HG03103 (cell line): Measurements from ENCODE around the gene EXD3.

Source experiments
- ATAC-seq: cut with Tn5 transposase; IDR thresholded peaks from one replicate; pipeline ENCODE4 v1.9.1; 2021; ENCODE audit warnings: low read depth; ENCODE audit not compliant: unreplicated experiment

The EXD3 gene

DNA sequence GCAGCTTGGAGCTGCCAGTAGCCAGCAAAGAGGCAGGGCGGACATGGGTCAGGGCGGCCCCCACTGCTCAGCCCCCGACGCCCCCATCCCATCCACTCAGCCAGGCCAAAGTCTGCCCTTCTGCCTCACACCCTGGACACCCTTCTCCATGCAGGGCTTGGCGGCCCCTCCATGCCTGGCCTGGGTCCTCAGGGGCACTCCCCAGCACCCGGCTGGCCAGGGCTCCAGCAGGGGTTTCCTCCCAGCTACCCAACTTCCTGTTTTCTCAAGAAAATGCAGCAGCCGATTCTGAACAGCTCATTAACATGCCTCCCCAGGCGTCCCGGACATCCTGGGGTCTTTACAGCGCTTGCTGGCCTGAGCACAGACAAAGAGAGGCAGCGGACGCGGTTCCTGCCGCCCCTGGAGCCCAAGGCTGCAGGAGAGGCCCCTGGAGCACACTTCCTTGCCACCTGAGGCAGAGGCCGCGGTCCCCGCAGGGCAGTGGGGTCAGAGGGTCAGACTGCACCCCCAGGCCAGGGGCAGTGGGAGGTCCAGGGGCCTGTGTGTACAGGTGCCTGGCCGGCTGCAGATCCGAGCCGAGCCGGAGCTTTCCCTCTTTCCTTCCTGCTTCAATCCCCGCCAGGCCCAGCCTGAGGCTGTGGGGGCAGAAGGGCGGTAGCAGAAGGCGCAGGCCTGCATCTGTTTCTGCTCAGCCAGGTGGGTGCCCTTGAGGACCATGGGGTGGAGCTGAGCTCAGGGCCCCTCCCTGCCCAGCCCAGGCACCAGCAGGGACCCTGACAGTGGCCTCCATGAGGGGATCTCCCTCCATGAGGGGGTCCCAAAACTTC is 102.2 kb downstream of the EXD3 start:
- no peak for ATAC-seq

GRCh38 chr9:137319739-137320551 is 103.0 kb downstream of the EXD3 start:
- no peak for ATAC-seq

DNA sequence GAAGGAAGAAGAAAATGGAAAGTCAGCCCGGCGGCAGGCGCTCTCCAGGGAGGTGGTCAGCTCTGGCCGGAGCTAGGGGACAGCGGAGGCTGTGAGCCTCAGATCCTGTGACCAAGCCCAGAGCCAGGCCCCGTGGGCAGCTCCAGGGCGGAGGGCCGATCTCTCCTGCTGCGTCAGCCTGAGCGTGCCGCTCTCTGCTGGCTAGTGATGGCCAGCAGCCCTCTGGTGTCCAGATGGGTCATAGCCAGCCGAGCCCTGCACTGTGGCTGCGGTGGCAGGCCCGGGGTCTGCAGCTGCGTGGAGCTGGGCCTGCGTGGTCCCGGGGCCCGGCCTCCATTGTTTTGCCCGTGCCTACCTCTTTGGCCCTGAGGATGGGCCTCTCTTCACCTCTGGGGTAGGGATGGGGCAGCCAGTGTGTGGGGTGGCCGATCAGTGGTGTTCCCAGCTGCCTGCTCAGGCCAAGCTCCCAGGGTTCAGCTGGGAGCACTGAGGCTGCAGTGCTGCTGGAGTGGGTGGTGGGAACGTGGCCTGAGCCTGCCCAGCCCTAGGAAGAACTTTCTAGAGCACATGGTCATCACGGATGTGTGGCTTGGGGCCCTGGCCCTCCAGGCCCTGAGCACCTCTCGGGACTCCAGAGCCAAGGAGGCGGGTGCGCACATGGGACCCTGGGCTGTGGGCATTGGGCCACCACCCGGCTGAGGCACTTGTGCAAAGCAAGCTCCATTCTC is 103.8 kb downstream of the EXD3 start:
- no peak for ATAC-seq

DNA sequence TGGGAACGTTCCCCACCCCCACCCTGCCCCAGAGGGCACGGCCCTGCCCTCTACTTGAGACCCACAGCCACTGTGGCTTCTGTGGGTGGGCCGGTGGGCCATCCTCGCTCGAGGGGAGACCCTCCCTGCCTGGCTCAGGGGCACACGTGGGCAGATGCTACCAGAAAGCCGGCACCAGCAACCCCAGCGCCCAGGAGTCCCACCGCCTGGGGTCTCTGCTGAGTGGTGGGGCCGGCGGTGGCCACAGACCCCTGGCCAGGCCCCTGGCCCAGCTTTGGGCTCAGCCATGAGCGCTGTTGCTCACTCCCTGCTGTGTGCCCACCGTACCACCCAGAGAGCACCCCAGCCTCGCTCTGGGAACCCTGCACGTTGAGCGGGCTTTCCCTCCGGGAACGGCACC is 104.4 kb downstream of the EXD3 start:
- ATAC-seq = no peak

- ATAC-seq = no peak
Observed at GRCh38 chr9:137317718-137318511, 105.0 kb downstream of the EXD3 start.

GRCh38 chr9:137317021-137317717 is 105.8 kb downstream of the EXD3 start:
- ATAC-seq = no peak

DNA sequence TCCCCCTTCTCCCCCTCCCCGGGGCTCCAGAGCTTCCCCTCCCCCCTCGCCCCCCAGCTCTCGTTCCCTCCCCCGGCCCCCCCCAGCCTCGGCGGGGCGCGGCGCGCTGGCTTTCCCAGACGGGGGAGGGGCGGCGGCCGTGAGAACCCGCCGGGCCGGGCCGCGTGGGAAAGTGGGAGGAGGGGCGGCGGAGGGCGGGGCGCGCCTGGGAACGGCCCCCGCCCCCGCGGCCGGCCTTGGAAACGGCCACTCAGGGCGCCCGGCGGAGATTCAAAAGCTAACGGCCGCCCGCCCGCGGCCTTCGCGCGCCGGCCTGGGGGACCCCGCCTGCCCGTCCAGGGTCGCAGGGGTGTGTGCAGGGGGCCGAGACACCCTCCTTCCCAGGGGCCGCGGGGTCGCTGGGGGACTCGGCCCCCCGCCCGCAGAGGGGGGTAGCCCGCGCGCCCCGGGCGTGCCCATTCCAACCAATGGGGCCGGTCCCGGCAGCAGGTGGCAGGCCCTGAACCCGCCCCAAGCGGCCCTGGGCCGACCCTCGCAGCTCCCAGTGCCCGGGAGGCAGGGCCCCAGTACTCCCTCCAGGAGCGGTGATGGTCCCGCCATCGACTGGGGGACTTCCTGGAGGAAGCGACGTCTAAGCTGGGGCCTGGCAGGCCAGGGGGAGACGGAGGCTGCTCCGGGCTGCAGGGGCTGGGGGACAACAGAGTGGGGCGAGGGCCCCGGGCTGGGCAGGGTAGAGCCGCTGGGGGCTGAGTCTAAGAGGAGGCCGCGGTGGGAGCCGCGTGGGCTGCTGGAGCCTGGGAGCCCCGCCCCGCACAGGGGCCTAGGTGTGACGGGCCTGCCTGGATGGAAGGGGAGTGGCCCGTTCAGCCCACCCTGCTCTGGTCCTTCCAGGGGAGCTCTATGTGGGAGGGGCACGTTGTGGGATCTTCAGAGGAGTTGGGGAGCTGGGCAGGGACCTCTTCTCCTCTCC is 106.7 kb downstream of the EXD3 start:
- no peak for ATAC-seq

- ATAC-seq = no peak
Observed at GRCh38 chr9:137315581-137316011, 107.4 kb downstream of the EXD3 start.

DNA sequence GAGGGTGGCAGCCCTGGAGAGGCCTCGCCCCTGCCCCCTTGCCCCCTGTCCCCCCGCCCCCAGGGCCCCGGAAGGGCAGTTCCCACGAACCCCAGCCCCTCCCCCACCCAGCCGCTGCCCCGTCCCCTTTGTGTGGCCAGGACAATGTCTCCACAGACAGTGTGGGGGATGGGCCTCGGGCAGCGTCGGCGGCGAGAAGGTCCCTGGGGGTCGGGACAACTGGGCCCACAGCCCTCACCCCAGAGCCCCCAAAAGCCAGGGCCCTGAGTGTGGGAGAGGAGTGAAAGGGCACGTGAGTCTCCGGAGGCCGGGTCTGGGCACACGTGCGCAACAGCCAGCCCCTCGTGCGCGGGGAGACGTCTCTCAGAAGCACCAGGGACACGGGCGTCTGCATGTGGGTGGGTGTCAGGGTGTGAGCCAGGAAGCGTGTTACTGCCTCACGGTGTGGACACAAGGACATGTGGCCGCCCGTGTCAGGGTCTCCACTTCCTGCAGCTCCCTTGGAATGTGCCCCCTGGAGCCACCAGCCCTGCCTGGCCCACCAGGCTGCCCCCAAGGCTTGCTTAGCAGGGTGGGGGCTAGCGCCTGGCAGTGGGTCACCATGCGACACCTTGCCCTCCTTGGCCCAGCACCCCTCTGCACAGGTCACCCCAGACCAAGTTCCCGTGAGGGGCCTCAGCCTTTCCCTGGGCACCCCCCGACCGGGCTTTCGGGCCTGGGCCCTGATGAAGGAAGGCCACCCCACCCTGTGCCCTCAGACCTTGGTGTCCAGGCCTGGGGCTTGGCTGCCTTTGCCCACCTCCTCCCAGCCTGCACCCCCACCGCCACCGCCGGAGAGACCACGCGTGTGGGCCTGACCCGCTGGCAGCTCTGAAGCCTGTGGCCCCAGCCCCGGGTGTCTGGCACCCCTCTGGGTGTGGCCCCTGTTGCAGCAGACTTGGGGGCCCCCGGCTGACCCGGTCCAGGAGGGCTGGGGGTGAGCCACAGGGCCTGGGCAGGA is 108.1 kb downstream of the EXD3 start:
- no peak for ATAC-seq

GRCh38 chr9:137313956-137314560 is 108.9 kb downstream of the EXD3 start:
- ATAC-seq = no peak

DNA sequence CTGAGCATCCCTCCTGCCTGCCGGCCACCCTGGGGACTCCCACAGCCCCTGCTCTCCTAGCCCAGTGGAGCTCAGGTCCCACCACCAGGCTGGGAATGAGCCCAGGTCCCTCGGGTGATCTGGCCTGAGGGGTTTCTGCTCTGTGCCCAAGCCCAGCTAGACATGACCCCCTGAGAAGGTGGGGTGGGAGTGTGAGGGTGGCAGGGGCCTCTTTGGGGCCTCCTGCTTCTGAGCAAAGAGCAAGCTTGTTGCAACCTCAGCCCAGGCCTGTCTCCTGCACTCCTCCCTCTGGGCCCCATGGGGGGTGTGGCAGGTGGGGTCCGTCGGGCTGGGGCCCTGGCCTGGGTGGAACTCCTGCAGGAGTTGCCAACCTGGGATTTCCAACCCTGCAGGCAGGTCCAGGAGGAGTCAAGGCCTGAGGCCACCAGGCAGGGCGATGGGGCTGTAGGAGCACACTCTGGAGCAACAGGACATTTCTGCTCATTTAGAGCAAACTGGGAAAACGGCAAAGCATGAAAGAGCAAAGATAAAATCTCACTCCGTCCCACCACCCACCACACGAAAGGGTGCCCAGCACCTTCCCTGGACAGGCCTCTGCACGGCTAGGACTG is 109.5 kb downstream of the EXD3 start:
- ATAC-seq = no peak

DNA sequence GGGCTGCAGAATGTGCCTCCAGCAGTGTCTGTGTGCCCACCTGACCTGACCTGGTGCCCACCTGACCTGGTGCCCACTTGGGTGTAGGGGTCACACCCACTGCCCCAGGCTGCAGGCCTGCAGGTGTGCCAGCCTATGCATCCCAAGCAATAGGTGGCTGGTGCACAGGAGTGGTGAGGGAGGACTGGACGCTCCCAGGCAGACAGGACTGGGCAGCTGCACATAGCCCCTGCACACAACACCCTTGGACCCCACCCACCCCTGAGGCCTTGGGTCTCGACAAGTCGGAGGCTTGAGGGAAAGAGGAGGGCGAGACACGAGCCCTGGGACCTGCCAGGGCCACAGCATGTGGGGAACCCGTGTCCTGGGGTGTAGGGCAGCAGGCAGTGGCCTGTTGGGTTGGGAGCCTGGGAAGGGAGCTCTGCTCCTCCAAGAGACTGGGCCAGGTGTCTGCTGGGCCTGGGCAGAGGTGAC is 110.1 kb downstream of the EXD3 start:
- no peak for ATAC-seq

DNA sequence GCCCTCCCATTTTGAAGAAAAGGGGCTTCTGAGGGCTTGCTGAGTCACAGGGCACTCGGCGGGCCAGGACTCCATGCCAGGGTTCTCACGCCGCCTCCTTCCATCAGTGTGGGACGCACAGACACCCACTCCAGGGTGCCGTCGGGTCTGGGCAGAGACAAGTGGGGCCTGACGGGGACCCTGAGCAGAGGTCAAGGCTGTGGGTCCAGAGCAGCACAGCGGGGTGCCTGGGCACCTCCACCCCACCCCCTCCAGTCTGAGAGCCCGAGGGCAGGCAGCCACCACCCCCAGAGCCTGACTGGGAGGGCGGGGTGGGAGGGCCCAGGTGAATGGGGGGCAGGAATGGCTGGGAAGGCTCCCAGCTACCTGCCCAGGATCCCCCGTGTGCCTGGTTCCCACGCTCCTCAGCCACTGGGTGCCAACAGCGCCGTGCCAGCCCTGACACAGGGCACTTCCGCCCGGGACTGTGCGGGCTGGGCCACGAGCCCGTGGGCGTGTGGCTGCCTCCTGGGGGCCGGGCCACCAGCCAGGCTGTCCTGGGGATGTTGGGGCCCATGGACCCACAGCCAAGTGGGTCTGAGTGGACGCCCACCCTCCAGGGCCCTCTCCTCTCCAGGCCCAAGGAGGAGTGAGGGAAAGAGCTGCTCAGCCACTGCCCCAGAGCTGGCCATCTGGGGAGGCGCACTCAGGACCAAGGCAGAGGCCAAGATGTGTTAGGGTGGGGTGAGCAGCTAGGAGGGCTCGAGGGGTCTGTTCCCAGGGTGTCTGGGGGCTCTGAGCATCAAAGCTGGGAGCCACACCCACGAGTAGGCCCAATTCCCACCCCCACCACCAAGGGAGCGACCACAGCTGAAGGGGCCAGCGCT is 110.7 kb downstream of the EXD3 start:
- no peak for ATAC-seq

DNA sequence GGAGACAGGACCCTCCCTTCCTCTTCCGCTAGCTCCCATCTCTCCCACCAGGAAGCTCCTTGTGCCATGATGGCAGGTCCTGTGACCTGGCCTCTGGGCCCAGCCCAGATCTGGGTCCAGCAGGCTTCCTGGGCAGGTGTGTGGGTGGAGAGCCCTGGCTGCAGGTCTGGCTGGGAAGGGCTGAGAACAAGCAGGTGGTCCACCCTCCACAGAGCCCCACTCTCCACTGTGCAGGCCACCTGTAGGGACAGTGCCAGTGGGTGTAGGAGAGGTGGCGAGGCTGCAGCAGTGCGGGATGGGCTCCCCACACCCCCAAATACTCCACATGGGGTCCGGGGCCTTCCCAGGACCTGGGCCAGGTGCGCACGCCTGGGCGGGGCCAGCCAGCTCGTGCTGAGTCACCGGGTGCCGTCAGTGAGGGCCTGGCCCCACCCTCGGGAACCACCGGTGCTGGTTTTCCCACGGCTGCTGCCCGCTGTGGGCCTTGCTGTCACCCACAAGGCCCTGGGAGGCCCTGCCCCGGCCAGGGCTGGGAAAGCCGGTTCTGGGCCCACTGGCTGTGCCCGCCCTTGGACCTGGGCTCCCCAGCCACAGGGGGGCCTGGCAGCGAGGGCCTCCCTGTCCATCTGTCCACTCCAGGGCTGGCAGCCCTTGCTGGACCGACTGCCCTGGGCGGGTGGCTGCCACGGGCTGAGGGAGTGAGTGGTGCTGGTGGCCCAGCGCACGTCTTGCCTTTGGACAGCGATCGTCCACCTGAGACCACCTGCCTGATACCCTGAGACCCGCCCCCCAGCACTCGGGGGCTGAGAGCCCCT is 111.6 kb downstream of the EXD3 start:
- no peak for ATAC-seq
